ENCODE results near the gene ARID1B.

GRCh38 chr6:156924246-156924645 lies 147.1 kb downstream of the ARID1B start:
- TF ChIP-seq CTCF (IDR thresholded peaks at IDR 0.05 in 2 of 3, conservative IDR thresholded peaks at IDR 0.05 in 1 of 3; ENCODE audit: control insufficient read depth in 2 of 3, extremely low read depth in 1 of 3, insufficient read depth in 1 of 3, low read depth in 3 of 3, low read length in 3 of 3) (no peak), REST (IDR thresholded peaks at IDR 0.05; ENCODE audit: low read depth, low read length) (no peak), EP300 (IDR thresholded peaks at IDR 0.05; ENCODE audit: borderline replicate concordance in 1 of 2, control insufficient read depth in 1 of 2, low read depth in 2 of 2, low read length in 2 of 2) (no peak), BHLHE40 (IDR thresholded peaks at IDR 0.05; ENCODE audit: borderline replicate concordance in 1 of 2, low read depth in 2 of 2, low read length in 1 of 2) (no peak)

Measured in GM12878 (cell line).